IPS DF 6.9 (cell line): ENCODE measurements around the gene PRIM2.
"Not testable (repeated sequence)": the region's sequence is repeated elsewhere in the genome, so short reads cannot be mapped to it uniquely, and the experiment has no call there.

ENCODE experiments used
- DNase-seq: peaks from one replicate; pipeline ENCODE4 v3.0.0-alpha.2; 2013; ENCODE audit warnings: low read depth, low spot score
- H3K27ac ChIP-seq: one replicate; pipeline ENCODE4 v1.5.1; 2013; ENCODE audit warnings: low read length, control low read depth
- H3K27me3 ChIP-seq: 2 replicates; pipeline ENCODE4 v1.6.1; 2013; ENCODE audit warnings: mild to moderate bottlenecking, low read length; ENCODE audit not compliant: control insufficient read depth, insufficient read depth
- H3K36me3 ChIP-seq: 2 replicates; pipeline ENCODE4 v1.6.1; 2013; ENCODE audit warnings: low read length; ENCODE audit not compliant: control insufficient read depth, insufficient read depth
- H3K4me1 ChIP-seq: 2 replicates; pipeline ENCODE4 v1.6.1; 2013; ENCODE audit warnings: low read length; ENCODE audit not compliant: control insufficient read depth, insufficient read depth
- H3K4me3 ChIP-seq: 2 replicates; pipeline ENCODE4 v1.5.1; 2013; ENCODE audit warnings: mild to moderate bottlenecking, low read length
- H3K9me3 ChIP-seq: 2 replicates; pipeline ENCODE4 v1.6.1; 2013; ENCODE audit warnings: low read length, inconsistent platforms; ENCODE audit not compliant: control insufficient read depth, insufficient read depth
- WGBS: extraction: QIAGEN DNeasy Blood & Tissue Kit; methylation state at CpG from one replicate; pipeline ENCODE4 v1.1.7; 2013; ENCODE audit warnings: mixed read lengths, missing lambda C conversion rate; ENCODE audit not compliant: insufficient read length, insufficient coverage; 5-methylcytosine and 5-hydroxymethylcytosine counted together

PRIM2 gene

GRCh38 chr6:57581586-57581985 lies 264.2 kb downstream of the PRIM2 start:
- not testable (repeated sequence) for H3K9me3 ChIP-seq, H3K27ac ChIP-seq, H3K27me3 ChIP-seq, H3K36me3 ChIP-seq, H3K4me3 ChIP-seq, DNase-seq, H3K4me1 ChIP-seq
- WGBS, result no CpG with 5 or more reads among the region's 3 CpGs

DNA sequence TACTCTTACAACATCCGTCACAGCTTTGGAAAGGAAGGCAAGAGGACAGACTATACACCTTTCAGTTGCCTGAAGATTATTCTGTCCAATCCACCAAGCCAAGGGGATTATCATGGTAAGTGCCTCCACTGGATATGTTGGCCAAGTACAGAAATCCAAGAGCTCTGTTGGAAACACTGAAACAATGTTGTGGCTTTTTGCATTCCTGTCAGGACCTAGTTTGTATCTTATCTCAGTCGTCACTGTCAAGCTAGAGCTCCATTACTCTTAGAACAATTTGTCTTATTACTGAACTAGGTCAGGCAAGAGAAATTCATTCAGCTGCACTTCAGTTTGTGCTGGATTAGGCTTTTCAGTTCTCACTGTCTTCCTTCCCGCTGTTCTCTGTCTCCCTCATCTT lies 283.7 kb downstream of the PRIM2 start:
- not testable (repeated sequence) for H3K4me1 ChIP-seq, H3K27ac ChIP-seq, DNase-seq, H3K4me3 ChIP-seq, H3K27me3 ChIP-seq, H3K36me3 ChIP-seq, H3K9me3 ChIP-seq
- WGBS, result no CpG with 5 or more reads among the region's 3 CpGs

- DNase-seq, H3K4me1 ChIP-seq, H3K27ac ChIP-seq, H3K4me3 ChIP-seq, H3K36me3 ChIP-seq, H3K9me3 ChIP-seq, H3K27me3 ChIP-seq: not testable (repeated sequence)
These were observed 287.9 kb downstream of the PRIM2 start for GRCh38 chr6:57605303-57605702.

DNA sequence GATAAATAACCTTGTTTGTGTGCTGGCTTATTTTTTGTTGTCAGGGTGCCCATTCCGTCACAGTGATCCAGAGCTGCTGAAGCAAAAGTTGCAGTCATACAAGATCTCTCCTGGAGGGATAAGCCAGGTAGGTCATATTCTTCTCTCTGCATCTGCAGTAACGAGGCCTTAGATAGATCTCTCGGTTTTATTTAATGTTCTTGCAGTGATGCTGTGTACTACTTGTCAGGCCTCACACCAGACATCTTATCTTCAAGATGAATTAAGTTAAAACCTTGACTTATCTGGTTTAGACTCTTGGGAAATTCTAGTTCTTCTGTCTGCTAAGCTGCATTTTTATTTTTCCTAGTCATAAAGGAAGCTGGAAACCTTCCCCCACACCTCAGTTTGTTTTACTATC lies 288.9 kb downstream of the PRIM2 start:
- no CpG with 5 or more reads among the region's 3 CpGs for WGBS

DNA sequence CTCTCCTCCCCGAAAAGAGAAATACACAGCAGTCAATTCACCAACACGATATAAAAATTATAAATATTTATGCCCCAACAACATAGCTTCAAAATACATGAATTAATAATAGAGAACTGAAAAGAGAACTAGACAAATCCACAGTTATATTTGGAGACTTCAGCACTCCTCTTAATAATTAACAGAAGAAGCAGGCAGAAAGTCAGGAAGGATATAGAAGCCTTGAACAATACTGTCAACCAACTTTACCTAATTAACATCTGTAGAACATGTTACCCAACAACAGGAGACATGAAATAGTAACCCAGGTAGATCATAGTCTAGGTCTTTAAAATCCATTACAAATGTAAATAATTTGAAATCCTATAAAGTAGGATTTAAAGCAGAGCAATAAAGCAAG lies 293.2 kb downstream of the PRIM2 start:
- not testable (repeated sequence) for H3K9me3 ChIP-seq
- no CpG with 5 or more reads among the region's 2 CpGs for WGBS

More for the DNA sequence above, 288.9 kb downstream of the PRIM2 start:
- H3K27ac ChIP-seq, H3K36me3 ChIP-seq, DNase-seq, H3K27me3 ChIP-seq, H3K4me3 ChIP-seq, H3K4me1 ChIP-seq, H3K9me3 ChIP-seq: not testable (repeated sequence)

GRCh38 chr6:57618959-57619358 lies 301.5 kb downstream of the PRIM2 start:
- WGBS, result no CpG with 5 or more reads among the region's 6 CpGs
- not testable (repeated sequence) for H3K27ac ChIP-seq, H3K36me3 ChIP-seq, H3K4me1 ChIP-seq, H3K4me3 ChIP-seq, DNase-seq, H3K9me3 ChIP-seq, H3K27me3 ChIP-seq

More for the DNA sequence above, 293.2 kb downstream of the PRIM2 start:
- H3K27me3 ChIP-seq, H3K4me1 ChIP-seq, DNase-seq, H3K36me3 ChIP-seq, H3K4me3 ChIP-seq, H3K27ac ChIP-seq: not testable (repeated sequence)

- H3K4me3 ChIP-seq, H3K36me3 ChIP-seq, H3K9me3 ChIP-seq, DNase-seq, H3K4me1 ChIP-seq, H3K27me3 ChIP-seq, H3K27ac ChIP-seq: not testable (repeated sequence)
- WGBS, result no CpG with 5 or more reads among the region's 1 CpG
These were observed 314.3 kb downstream of the PRIM2 start for GRCh38 chr6:57631773-57632172.

DNA sequence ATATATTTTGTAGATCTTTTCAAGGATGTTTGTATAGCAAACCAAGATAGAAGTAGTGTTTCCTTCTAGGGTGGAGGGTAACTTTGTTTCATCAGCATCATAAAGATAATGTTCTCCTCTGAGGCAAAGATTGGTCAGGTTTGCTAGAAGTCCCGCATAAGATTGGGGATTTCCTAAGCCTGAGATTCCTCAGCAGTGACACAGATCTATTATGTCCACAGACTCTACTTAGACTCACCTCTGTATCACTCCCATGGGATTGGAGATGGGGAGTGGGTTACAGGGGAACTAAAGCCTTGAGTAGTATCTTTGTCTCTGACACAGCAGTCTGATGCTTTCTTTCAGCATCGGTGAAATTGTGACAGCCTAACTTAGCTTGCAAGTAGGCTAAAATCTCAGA lies 341.1 kb downstream of the PRIM2 start:
- not testable (repeated sequence) for H3K4me3 ChIP-seq, DNase-seq, H3K36me3 ChIP-seq, H3K9me3 ChIP-seq, H3K27ac ChIP-seq, H3K4me1 ChIP-seq, H3K27me3 ChIP-seq
- WGBS, result no CpG with 5 or more reads among the region's 2 CpGs

GRCh38 chr6:57659794-57660193 lies 342.4 kb downstream of the PRIM2 start:
- H3K27me3 ChIP-seq, H3K4me1 ChIP-seq, DNase-seq, H3K36me3 ChIP-seq, H3K4me3 ChIP-seq, H3K9me3 ChIP-seq, H3K27ac ChIP-seq: not testable (repeated sequence)
- WGBS, result no CpG with 5 or more reads among the region's 2 CpGs

DNA sequence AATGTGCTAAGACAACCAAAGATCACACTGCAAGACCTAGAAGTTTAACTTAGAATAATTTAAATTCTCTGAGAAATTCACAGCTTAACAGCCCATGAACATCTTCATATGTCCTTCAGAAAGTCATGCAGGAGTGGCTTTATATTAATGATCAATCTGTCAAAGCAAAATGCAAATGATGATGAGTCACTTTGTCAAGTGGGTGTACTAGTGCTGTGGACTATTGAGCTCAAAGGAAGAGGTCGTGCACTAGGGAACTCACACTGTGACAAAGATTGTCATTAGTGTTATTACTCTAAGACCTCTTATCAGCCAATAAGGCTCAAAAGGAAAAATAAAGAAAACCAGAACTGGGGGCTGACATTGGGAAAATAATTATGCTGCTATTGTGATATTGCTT lies 343.5 kb downstream of the PRIM2 start:
- not testable (repeated sequence) for DNase-seq, H3K4me3 ChIP-seq, H3K4me1 ChIP-seq, H3K27ac ChIP-seq, H3K36me3 ChIP-seq, H3K27me3 ChIP-seq, H3K9me3 ChIP-seq
- WGBS, result no CpG with 5 or more reads among the region's 1 CpG

- H3K27ac ChIP-seq, H3K9me3 ChIP-seq, H3K27me3 ChIP-seq, H3K36me3 ChIP-seq, H3K4me1 ChIP-seq, DNase-seq, H3K4me3 ChIP-seq: not testable (repeated sequence)
These were observed 350.7 kb downstream of the PRIM2 start for GRCh38 chr6:57668108-57668507.
